Esophagus muscularis mucosa (tissue), 4 donors: ENCODE data around the gene USP9X.

Source experiments
- EP300 ChIP-seq: sonication (generic); formaldehyde crosslinking; IDR thresholded peaks from one replicate; pipeline ENCODE4 v1.6.1; 2017; ENCODE audit warnings: antibody characterized with exemption
- POLR2A ChIP-seq: fragments of 450-650 bp; IDR thresholded peaks from one replicate; pipeline ENCODE4 v1.6.1; 2017; ENCODE audit warnings: antibody characterized with exemption, moderate library complexity, mild to moderate bottlenecking, low read depth
- TF ChIP-seq, protein P1 (sequence below), 3 experiments: fragments of 200-600 bp in 2 of 3; fragments of 450-650 bp in 1 of 3; sonication (generic) in 2 of 3; IDR thresholded peaks; one replicate each; pipeline ENCODE4 v1.5.1; 2017 to 2019; ENCODE audit warnings: antibody characterized with exemption in 3 of 3, mild to moderate bottlenecking in 2 of 3, moderate library complexity in 1 of 3

GRCh38 chrX:41273638-41274037 is 188.4 kb downstream of the USP9X start:
- TF ChIP-seq, protein P1, sequence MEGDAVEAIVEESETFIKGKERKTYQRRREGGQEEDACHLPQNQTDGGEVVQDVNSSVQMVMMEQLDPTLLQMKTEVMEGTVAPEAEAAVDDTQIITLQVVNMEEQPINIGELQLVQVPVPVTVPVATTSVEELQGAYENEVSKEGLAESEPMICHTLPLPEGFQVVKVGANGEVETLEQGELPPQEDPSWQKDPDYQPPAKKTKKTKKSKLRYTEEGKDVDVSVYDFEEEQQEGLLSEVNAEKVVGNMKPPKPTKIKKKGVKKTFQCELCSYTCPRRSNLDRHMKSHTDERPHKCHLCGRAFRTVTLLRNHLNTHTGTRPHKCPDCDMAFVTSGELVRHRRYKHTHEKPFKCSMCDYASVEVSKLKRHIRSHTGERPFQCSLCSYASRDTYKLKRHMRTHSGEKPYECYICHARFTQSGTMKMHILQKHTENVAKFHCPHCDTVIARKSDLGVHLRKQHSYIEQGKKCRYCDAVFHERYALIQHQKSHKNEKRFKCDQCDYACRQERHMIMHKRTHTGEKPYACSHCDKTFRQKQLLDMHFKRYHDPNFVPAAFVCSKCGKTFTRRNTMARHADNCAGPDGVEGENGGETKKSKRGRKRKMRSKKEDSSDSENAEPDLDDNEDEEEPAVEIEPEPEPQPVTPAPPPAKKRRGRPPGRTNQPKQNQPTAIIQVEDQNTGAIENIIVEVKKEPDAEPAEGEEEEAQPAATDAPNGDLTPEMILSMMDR (IDR thresholded peaks at IDR 0.05): no peak
- no peak for TF ChIP-seq POLR2A
- no peak for TF ChIP-seq EP300
